NCI-H2107 (cell line): Measurements from ENCODE around the gene HLA-DQB1.
A peak's percentile ranks its signal among the peaks of the same experiment; 100 is the strongest.
"Not testable (repeated sequence)": the region's sequence is repeated elsewhere in the genome, so short reads cannot be mapped to it uniquely, and the experiment has no call there.

Experiments used
- DNase-seq: peaks from one replicate; lab custom pipeline; 2025; lab: John Stamatoyannopoulos, UW

Gene HLA-DQB1

DNA sequence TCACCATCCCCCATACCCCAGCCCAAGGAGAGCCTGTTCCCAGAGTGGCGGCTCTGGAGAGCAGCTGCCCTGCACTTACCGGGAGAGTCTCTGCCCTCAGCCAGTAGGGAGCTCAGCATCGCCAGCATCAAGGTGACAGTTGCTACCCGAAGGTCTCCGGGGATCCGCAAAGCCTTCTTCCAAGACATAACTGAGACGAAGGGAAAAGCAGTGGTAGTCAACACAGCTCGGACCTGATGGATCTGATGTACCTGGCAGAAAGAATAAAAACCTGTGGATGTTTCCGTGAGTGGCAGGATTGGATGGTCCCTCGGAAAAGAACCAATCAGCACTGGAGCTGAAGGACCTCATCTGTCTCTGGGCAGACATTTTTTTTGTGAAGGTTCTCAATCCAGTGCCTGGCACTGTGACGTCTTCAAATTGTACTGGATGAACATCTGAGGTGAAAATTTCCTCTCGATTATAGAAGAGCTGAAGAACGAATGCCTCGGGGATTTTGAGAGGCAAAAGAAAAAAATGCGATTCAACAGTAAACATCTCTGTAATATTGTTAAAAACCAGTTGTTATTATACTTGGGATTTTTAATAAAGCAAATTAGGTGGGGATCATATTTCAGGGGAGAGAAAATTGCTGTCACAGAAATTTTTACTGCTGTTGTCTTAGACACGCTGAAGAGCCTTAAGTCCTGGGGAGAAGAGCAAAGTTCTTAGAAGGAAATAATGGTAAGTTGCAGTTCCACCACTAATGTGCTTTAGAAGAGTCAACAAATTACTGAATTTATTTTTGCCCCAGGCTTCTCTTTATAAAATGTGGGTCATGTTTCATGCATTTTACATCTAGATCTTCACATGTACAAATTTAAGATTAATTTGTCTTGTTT, at the start of gene HLA-DQB1:
TSS of gene HLA-DQB1 (minus strand) at position 238 of the 881 bp plus-strand sequence. CDS start at position 188, 50 bp downstream.
- no peak for DNase-seq

DNA sequence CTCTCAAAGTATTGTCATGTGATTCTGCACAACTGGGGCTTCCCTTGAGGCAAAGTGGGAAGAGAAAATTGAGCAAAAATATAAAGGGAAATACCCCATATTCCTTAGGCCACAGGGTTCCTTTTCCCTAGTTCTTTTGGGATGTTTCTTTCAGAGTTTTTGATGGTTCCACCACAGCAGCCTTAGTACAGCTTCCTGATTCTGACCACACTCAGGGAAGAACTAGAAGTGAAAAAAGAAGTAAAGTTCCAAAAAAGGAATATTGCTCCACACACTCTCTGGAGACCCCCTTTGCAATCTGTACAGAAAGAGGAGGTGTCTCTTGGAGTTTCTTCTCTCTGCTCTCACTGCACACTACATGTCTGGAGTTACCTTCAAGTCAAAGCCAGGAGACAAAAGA, 46.8 kb upstream of the HLA-DQB1 start:
- no peak for DNase-seq

DNA sequence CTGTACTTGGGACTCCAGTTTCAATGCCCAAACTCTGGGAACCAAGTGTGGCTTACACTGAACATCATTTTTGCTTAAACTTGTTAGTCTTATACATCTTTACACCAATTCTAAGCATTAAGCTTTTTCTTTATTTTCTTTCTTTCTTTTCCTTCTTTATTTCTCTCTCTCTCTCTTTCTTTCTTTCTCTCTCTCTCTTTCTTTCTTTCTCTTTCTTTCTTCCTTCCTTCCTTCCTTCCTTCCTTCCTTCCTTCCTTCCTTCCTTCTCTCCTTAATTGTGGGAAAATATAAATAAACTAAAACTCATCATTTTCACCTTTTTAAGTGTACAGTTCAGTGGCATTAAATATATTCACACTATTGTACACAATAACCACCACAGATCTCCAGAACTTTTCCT, 43.2 kb upstream of the HLA-DQB1 start:
- no peak for DNase-seq

DNA sequence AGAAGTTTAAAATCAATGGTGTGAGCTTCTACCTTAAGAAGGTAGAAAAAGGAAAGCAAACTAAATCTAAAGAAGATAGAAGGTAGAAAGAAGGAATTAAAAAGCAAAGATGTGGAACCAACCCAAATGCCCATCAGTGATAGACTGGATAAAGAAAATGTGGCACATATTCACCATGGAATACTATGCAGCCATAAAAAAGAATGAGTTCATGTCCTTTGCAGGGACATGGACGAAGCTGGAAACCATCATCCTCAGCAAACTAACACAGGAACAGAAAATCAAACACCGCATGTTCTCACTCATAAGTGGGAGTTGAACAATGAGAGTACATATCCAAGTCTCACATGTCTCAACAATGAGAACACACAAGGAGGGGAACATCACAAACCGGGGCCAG, 38.7 kb upstream of the HLA-DQB1 start:
- not testable (repeated sequence) for DNase-seq

DNA sequence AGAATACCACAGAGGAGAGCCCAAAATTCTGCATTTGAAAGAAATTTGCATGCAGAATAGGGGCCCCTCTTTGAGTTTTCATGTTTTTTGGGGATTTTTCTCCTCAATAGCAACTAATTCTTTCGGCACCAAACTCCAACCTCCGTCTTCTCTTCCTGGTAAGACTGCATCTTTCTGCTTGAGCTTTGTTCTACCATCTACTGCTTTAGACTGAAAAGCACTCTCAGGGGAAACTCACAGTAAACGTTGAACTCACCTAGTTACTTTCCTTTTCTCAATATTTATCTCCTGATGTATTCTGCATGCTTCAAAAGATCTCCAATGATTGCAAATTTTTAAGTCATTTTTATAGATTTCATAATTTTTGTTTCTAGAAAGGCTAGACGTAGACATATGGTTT, 36.9 kb upstream of the HLA-DQB1 start:
- DNase-seq, result no peak

DNA sequence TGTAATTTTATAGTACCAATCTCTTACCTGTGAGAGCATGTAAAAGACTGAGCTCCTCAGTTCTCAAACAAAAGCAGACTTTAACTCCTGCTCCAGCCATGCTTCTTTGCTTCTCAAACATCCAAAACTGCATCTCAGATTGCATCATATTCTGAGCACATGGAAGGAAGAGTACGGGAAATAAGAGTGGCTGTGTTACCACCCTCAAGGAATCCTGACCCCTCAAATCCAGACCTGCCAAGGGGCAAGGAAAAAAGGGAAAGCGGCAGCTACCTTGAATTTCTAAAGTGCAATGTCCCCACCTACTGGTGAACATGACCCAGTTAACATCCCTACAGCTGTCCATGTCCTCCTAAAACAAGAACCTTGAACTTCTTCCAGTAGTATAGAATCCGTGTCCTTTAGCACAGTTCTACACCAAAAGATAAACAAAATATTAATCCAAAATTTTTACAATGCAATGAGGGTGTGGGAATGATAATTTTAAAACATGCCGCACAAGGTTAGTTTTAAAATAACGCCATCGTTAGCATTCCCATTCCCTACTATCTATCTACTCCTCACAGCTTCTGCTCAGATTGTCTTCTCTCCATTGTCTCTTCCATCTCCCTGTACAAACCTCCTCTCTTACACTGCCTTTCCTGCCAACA, 34.1 kb upstream of the HLA-DQB1 start:
- DNase-seq, result peak; percentile 2

DNA sequence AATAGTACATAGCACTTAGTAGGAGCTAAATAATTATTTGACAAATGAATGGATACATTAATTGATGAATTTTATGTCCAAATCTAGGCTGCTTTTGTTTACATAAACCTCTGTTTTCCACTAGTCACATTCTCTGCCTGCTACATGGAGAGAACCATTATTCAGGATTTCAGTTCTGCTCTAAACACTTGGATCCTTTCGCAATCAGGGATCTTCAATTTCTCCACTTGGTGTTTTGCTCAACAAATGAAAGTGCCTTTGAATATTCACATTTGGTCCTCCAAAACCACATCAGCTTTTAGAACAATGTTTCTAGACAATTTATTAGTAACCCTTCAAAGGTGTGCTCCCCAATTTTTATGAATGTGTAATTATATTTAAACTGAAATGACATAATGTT, 30.6 kb upstream of the HLA-DQB1 start:
- no peak for DNase-seq

DNA sequence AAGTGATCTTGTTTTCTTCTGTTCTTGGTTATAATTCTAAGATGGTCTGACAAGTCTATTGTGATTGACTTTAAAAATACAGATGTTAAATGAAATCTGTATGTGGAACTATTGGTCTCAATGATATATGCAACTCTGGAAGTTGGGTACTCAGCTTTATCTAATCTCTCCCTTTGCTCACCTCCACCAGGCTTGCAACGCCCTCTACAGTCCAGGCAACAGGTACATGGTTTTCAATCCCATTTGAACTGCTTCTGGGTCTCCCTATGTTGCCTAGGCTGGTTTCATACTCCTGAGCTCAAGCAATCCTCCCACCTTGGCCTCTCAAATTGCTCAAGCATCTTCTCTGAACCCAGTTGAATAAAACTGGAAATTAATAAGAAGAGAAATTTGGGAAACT, 25.6 kb upstream of the HLA-DQB1 start:
- DNase-seq, result no peak

DNA sequence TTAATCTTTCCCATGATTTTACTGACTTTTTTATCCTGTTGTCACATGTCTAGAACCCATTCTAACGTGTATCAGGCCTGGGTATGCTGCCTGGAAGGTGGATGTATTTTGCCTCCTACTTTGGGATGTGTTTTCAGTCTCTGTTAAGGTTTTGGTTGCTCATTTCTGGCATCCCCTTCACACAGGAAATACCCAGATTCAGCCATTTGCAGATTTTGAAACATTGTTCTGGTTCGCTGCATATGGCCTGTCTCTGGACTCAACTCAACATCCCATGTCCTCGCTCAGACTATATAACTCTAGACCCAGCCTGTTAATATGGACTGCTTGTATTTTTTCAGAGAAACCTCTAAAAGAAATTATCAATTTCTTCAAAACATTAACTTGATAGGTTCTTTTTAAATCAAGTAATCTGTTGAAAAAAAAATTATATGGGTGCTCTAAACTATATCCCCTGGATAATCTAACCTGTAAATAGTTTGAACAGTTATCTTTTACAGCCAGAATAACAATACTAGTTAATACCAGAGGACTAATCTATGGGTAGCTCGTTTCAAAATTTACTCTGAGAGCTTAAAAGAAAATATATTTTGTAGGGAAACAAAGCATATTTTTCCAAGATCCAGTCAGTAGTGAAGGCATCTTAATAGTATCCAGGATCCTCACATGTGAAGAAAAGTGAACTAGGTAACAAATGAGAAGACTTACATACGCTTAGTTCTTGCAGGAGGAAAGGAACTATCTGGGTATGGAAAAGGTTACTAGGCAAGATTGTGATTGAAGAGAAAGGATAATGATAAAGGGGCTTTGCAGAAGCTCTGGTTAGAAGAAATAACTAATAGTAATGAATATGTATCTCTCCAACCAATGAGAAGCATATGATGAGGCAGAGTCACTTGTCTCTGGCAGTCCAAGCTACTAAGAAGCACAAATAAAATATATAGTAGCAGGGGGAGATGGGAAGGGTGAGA, 23.4 kb upstream of the HLA-DQB1 start:
- DNase-seq, result no peak

DNA sequence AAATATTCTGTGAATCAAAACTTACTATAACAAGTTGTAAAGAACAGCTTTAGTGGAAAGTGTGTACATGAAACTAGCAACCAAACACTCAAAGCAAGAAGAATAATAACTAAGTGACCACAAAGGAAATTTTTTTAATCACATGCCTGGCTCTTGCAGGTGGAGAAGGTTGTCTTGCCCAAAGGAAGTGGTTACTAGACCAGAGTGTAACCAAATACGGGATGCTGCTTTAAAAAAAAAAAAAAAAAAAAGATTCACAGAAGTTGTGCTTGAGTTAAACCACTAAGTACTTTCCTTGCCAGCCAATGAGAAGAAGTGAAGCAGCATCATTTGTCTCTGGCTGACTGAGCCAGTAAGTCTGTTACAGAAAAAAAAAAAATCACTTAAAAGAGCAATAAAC, 19.1 kb upstream of the HLA-DQB1 start:
- DNase-seq, result no peak

DNA sequence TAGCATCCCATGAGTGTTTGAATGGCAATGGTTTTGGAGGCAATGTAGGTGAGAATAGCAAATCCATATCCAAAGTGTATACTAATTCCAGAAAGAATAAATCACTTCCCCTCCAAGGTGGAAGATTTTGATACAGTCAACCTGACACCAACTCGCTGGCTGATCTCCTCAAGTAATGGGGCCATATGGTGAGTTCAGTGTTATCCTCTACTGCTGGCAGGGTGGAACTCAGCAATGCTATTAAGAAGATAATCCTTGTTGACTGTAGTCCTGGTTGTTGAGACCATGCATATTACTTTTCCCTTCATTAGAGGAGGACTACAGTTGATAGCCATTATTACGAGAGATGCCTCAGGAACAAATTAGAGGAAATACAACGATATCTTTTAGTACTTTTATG, 17.8 kb upstream of the HLA-DQB1 start:
- DNase-seq, result no peak

DNA sequence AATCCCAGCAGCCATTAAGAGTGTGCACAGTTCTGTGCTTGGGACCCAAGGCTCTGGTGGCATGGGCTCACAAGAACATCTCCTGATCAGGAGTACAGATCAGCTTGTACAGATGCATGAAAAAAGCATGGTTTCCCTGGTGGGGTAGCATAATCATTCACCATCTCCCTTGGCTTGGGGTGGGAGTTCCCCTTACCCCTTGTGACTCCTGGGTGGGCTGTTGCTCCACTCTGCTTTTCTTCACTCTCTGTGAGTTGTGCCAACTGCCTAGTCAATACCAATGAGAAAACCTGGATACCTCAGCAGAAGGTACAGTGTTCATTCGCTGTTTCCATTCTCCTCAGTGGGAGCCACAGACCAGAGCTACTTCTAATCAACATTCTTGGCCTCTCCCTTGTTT, 13.6 kb upstream of the HLA-DQB1 start:
- DNase-seq, result no peak

DNA sequence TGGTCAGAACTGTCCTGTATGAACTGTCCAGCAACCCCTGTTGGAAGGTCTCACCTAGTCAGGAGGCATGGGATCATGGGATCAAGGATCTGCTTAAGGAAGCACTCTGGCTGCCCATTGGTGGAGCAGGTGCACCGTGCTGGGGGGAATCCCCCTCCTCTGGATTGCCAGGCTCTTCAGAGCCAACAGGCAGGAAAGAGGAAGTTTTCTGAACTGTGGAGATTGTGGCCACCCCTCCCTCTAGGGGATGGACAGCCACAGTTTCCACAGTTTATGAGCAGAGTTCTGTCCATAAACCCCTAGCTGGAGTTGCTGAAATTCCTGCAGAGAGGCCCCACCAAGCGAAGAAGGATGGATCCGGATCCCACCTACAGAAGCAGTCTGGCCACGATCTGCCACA, 13.0 kb upstream of the HLA-DQB1 start:
- DNase-seq, result no peak

DNA sequence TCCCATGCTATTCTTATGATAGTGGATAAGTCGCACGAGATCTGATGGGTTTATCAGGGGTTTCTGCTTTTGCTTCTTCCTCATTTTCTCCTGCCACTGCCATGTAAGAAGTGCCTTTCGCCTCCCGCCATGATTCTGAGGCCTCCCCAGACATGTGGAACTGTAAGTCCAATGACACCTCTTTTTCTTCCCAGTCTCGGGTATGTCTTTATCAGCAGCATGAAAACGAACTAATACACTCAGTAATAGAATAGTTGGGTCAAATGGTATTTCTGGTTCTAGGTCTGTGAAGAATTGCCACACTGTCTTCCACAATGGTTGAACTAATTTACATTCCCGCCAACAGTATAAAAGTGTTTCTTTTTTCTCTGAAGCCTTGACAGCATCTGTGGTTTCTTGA, 7.7 kb upstream of the HLA-DQB1 start:
- DNase-seq, result not testable (repeated sequence)

DNA sequence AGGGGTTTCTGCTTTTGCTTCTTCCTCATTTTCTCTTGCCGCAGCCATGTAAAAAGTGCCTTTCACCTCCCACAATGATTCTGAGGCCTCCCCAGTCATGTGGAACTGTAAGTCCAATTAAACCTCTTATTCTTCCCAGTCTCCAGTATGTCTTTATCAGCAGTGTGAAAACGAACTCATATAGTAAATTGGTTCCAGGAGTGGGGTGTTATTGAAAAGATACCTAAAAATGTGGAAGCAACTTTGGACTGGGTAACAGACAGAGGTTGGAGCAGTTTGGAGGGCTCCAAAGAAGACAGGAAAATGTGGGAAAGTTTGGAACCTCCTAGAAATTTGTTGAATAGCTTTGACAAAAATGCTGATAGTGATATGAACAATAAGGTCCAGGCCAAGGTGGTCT, 5.5 kb upstream of the HLA-DQB1 start:
- DNase-seq, result not testable (repeated sequence)

DNA sequence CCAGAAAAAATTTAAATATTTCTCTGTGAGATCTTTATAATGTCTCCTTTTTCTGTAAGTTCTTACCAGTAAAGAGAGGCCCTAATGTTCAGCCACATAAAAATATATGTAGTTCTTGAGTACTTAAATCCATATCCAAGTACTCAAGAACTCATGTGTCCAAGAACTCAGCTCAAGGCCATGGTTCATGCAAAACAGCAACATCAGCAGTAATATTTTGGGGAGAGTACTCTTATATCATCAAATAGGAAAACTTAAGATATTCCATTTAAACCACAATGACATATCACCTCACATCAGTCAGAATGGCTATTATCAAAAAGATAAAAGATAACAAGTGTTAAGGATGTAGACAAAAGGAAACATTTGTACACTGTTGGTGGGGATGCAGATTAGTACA, 3.4 kb upstream of the HLA-DQB1 start:
- DNase-seq, result no peak

DNA sequence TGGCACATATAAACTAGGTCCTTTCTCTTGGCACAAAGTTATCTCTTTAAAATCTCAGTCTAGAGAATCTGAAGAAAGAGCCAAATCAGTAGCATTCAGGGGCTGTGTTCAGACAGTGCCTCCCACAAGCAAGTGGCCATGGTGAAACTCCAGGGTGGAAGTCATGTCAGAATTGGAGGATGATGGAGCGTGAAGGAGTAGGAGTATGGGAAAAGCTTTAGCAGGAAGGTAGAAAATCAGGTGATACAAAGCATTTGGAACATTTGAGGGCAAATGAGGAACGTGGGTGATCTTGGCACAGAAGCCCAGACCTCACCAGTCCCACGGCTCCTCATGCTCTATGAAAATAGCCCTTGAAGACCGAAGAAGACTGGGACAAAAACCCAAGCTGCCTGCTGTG, 2.8 kb upstream of the HLA-DQB1 start:
- DNase-seq, result no peak

DNA sequence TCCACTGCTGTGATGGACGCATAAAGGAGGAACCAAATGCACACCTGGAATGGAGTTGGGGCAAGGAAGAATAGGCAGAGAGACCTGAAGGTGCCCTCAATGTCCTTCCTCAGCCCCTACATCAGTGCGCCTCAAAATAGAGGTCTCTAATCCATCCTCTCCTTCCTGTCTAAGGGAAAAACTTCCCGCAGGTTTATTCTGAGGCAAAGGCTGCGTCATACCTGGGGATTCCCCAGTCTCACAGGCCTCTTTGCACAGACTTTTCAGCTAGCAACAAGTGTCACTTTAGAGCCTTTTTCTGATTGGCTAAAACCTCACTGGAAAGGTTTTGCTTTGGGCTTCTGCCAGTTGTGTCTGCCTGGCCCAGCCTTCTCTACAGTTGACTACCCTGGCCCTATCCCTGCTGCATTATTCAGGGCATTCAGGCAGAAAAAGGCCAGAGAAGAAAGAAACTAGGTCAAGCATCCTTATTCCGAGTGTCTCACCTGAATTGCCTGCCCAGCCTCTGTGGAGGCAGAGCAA, 1.8 kb upstream of the HLA-DQB1 start:
- no peak for DNase-seq

DNA sequence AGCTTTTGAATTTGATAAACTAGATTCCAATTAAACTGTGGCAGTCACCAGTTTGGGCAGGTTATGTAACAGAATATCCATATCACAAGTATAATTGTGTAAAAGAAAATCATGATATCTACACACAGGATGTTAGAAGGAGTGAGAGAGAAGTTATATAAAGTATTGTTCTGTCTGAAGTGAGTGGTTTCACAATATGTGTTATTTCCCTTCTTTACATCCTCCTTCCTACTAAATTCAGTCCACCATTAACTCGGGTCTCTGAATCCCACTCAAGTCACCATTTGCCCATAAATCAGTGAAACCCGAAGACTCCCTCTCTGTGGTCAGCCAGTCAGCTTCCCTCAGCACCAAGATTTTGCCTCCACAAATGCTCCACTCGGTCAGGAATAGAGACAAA, 796 bp downstream of the HLA-DQB1 start:
- no peak for DNase-seq

DNA sequence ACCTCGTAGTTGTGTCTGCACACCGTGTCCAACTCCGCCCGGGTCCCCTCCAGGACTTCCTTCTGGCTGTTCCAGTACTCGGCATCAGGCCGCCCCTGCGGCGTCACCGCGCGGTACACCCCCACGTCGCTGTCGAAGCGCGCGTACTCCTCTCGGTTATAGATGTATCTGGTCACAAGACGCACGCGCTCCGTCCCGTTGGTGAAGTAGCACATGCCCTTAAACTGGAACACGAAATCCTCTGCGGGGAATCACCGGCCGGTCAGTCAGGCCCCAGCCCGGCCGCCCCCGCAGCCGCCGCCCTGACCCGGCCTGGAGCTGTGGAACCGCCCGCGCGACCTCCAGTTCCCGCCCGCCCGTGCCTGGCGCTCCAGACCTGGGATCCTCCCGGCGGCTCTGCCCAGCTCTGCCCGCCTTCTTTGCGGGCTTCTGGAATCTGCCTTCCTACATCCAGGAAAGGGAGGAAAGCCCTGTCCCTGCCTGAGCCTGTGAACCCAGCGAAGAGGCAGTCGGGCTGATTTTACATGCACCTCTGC, 1.6 kb downstream of the HLA-DQB1 start:
- DNase-seq, result no peak

DNA sequence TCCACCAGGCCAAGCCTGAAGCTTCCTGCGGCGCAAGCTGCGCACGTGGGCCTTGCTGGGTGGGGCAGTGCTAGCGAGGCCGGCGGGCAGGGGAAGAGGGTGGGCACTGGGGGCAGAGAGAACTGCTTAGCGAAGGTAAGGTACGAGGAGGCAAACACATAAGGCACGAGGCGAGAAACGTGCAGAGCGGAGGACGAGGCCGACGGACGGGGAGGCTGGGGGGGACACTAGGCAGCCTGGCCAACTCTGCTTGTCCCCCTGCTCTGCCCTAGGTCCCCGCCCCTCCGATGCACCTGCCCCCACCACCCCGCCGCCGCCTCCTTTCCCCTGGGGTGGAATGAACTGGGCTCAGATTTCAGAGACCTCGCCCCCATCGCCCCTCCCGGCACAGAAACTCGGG, 2.1 kb downstream of the HLA-DQB1 start:
- DNase-seq, result no peak

DNA sequence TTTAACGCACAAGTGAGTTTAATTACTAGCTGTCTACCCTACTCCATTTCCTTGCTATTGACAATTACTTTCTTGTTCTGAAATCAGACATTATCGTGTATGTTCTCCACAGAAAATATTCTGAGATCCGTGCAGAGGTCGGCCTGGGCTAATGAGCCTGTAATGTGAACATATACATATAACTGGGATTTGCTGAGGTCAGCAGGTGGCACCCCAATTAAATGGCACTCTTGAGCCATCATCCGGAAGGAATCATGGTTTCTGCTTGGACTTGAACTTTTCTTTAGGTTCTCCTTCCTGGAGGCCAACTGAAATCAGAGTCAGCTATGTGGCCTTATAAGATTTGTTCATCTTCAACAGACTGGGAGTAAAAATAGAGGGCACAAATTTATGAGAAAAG, 3.6 kb downstream of the HLA-DQB1 start:
- DNase-seq, result no peak
